Activated CD8-positive, alpha-beta T cell treated with anti-CD3 and anti-CD28 coated beads for 36 hours (primary cell): ENCODE measurements around the gene PPP1R14C. TPM values are rescaled to one million over a fixed set of nuclear protein-coding genes. Genes with fewer than 3 reads are reported as not detected.

ENCODE experiments used
- ATAC-seq: fragments of 200-7000 bp; cut with Tn5 transposase; one replicate; pipeline ENCODE4 v1.10.0; 2021; ENCODE audit warnings: mild to moderate bottlenecking, moderate library complexity
- CTCF ChIA-PET: fragments of 350-600 bp; sonication (Branson Sonifier 250); formaldehyde crosslinking; loops from one replicate; lab custom pipeline; 2021; ENCODE audit warnings: antibody characterized with exemption; lab: Charles Lee
- POLR2A ChIA-PET: fragments of 350-600 bp; sonication (Branson Sonifier 250); formaldehyde crosslinking; loops from one replicate; lab custom pipeline; 2021; ENCODE audit warnings: antibody characterized with exemption; lab: Charles Lee
- DNase-seq: peaks from one replicate; pipeline ENCODE4 v3.0.0-alpha.2; 2020
- H3K27ac Mint-ChIP-seq: one replicate; pipeline ENCODE4 v1.8.0; 2021; ENCODE audit warnings: mild to moderate bottlenecking, mixed read lengths
- H3K27me3 Mint-ChIP-seq: one replicate; pipeline ENCODE4 v1.8.0; 2021; ENCODE audit warnings: mixed read lengths
- H3K36me3 Mint-ChIP-seq: one replicate; pipeline ENCODE4 v1.8.0; 2021; ENCODE audit warnings: low read depth, mixed read lengths
- H3K4me1 Mint-ChIP-seq: one replicate; pipeline ENCODE4 v1.8.0; 2021; ENCODE audit warnings: low read depth, mixed read lengths
- H3K4me3 Mint-ChIP-seq: one replicate; pipeline ENCODE4 v1.8.0; 2021; ENCODE audit warnings: mild to moderate bottlenecking, moderate library complexity, mixed read lengths
- H3K9me3 Mint-ChIP-seq: one replicate; pipeline ENCODE4 v1.8.0; 2021; ENCODE audit warnings: mixed read lengths
- CTCF ChIP-seq: fragments of 200-600 bp; IDR thresholded peaks from one replicate; pipeline ENCODE4 v1.8.0; 2022; ENCODE audit warnings: antibody characterized with exemption, mild to moderate bottlenecking
- intact Hi-C: fragments of 100-400 bp; cut with micrococcal nuclease; formaldehyde crosslinking; loops from one replicate; pipeline ENCODE4 v1.10.0; 2022
- total RNA-seq, 2 experiments: library from RNA; stranded (reverse); gene quantifications; one replicate each; pipeline ENCODE4 v1.2.3, GENCODE V29; 2021

Gene PPP1R14C
- total RNA-seq, 2 experiments from 2014 or later: 0.65 to 0.86 TPM

GRCh38 chr6:150214310-150214709 is 71.5 kb downstream of the PPP1R14C start:
- ChIA-PET POLR2A (no interaction called here), CTCF (no interaction called here)
- ATAC-seq: no peak

GRCh38 chr6:150220634-150221551 is 78.0 kb downstream of the PPP1R14C start:
- TF ChIP-seq CTCF: no peak
- POLR2A ChIA-PET: no interaction called here
- CTCF ChIA-PET: interaction anchor here (1.2 kb wide), 1 partner anchor 140 kb away, joined by 4 read pairs; no protein-coding TSS in a partner anchor
- Mint-ChIP-seq H3K36me3 (no peaks in the 10 kb centered on the region), H3K4me3 (no peak overlapping the region), H3K4me1 (no peaks in the 10 kb centered on the region), H3K27ac (no peak overlapping the region), H3K9me3 (no peaks in the 10 kb centered on the region), H3K27me3 (peaks cover 3% of the 10 kb centered on the region)
- DNase-seq (no peak), ATAC-seq (no peak)
- intact Hi-C loops: no loop called here

More at GRCh38 chr6:150214310-150214709, 71.5 kb downstream of the PPP1R14C start:
- no peaks in the 10 kb centered on the region for H3K9me3 Mint-ChIP-seq
- no peaks in the 10 kb centered on the region for H3K36me3 Mint-ChIP-seq
- DNase-seq: no peak
- H3K27me3 Mint-ChIP-seq: peaks cover 11% of the 10 kb centered on the region
- no peaks in the 10 kb centered on the region for H3K4me1 Mint-ChIP-seq
- no peak for TF ChIP-seq CTCF
- H3K27ac Mint-ChIP-seq: no peak overlapping the region
- no peak overlapping the region for H3K4me3 Mint-ChIP-seq
- intact Hi-C loops: no loop called here

- Mint-ChIP-seq H3K9me3 (no peaks in the 10 kb centered on the region), H3K27me3 (peaks cover 18% of the 10 kb centered on the region), H3K27ac (no peak overlapping the region), H3K4me3 (no peak overlapping the region), H3K36me3 (no peaks in the 10 kb centered on the region), H3K4me1 (no peaks in the 10 kb centered on the region)
- DNase-seq (no peak), ATAC-seq (no peak)
- no peak for TF ChIP-seq CTCF
- POLR2A ChIA-PET: no interaction called here
- CTCF ChIA-PET: no interaction called here
- intact Hi-C loops: no loop called here
These were observed 82.0 kb downstream of the PPP1R14C start for GRCh38 chr6:150224820-150225219.

- DNase-seq: no peak
- no peak for ATAC-seq
- H3K9me3 Mint-ChIP-seq: peaks cover under 1% of the 10 kb centered on the region
- ChIA-PET POLR2A (no interaction called here), CTCF (interaction anchor here (1.0 to 1.5 kb wide), 3 partner anchors 24 to 168 kb away, joined by 3 to 5 read pairs (median 3); no protein-coding TSS in a partner anchor)
- no peak for TF ChIP-seq CTCF
- H3K4me1 Mint-ChIP-seq: no peaks in the 10 kb centered on the region
- H3K27me3 Mint-ChIP-seq: peaks cover 19% of the 10 kb centered on the region
- intact Hi-C loops: no loop called here
- no peak overlapping the region for H3K4me3 Mint-ChIP-seq
- H3K27ac Mint-ChIP-seq: no peak overlapping the region
- H3K36me3 Mint-ChIP-seq: no peaks in the 10 kb centered on the region
These were observed 84.4 kb downstream of the PPP1R14C start for GRCh38 chr6:150227281-150227680.
